ENCODE data around the gene ATP6V0D1.

Gene ATP6V0D1

DNA sequence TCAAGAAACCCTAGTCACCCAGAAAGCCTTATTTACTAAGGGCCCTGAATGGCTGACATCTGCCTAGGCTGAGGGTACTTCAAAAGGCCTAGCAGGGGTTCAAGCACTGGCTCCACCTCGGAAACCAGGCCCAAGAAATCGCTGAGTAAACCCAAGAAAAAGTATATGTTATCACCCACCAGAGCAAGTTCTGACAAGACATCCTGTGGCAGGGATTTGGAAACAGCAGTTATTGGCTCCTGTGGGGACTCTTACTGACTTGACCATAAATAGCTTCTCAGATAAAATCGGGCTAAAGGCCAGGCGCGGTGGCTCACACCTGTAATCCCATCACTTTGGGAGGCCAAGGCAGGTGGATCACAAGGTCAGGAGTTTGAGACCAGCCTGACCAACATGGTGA, 12.2 kb downstream of the ATP6V0D1 start:
- intact Hi-C loops (cut with DNase I): loop anchor here (5.0 to 10.0 kb wide), 3 partner anchors 36 to 194 kb away; partner anchors contain the start of genes HSD11B2, PLEKHG4 and ZDHHC1

DNA sequence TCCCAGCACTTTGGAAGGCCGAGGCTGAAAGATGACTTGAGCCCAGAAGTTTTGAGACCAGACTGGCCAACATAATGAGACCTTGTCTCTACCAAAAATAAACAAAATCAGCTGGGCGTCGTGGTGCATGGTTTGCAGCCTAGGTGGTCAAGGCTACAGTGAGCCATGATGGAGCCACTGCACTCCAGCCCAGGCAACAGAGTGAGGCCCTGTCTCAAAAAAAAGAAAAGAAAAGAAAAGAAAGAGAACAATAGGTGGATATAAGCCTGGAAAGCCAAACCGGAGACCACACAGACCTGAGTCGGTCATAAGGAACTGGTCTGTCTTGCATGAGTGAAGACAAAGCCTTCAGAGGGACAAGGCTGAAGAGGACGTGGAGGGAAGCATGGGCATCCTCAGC, 14.4 kb downstream of the ATP6V0D1 start:
- intact Hi-C loops (cut with DNase I): loop anchor here (5.0 to 10.0 kb wide), 3 partner anchors 34 to 192 kb away; partner anchors contain the start of genes HSD11B2, PLEKHG4 and ZDHHC1
- DNase-seq: no peak

More for the DNA sequence above, 12.2 kb downstream of the ATP6V0D1 start:
- DNase-seq: no peak

GRCh38 chr16:67464565-67464964, 16.4 kb downstream of the ATP6V0D1 start:
- intact Hi-C loops (cut with DNase I): loop anchor here (10.0 kb wide), 2 partner anchors 50 to 190 kb away; partner anchors contain the start of genes PLEKHG4 and ZDHHC1
- peak in 3 of 10 donors; percentile 31 to 41 (median 31) for DNase-seq

DNA sequence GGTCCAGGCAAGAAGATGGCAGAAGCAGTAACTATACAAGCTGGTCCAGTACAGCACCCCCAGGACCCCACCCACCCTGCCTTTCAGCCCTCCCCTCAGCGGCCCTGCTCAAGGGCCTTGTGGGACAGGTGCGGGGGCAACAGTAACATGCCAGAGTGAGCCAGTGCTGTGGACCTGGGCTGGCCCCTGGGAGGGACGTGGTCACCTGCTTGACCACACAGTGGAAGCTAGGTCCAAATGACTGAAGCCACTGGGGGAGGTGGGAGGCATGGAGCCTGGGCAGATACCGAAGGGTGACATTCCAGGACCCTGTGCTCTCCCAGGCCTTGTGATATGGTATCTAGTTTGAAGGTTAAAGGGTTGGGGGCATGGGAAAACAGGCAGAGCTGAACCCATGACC, 17.3 kb downstream of the ATP6V0D1 start:
- no peak for DNase-seq
- intact Hi-C loops (cut with DNase I): loop anchor here (10.0 kb wide), 2 partner anchors 49 to 189 kb away; partner anchors contain the start of genes PLEKHG4 and ZDHHC1

- intact Hi-C loops (cut with DNase I): loop anchor here (10.0 kb wide), 2 partner anchors 48 to 188 kb away; partner anchors contain the start of genes PLEKHG4 and ZDHHC1
- no peak for DNase-seq
Measured at GRCh38 chr16:67463059-67463458, 17.9 kb downstream of the ATP6V0D1 start.

DNA sequence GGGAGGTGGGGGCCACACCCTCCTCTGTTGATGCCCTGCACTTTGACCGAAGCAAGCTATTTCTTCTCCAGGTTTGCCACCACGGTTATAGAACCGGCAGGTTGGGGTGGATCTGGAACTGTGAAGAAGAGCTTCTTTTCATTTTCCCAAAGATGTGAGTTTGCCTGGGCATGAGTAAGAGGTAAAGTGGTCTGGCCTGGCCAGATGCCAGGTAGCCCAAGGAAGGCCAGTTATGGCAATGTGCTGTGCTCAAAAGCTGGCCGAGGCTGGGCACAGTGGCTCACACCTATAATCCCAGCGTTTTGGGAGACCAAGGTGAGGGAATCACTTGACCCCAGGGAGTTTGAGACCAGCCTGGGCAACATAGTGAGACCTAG, 18.7 kb downstream of the ATP6V0D1 start:
- DNase-seq: peak in 1 of 10 donors; percentile 39
- intact Hi-C loops (cut with DNase I): loop anchor here (10.0 kb wide), 2 partner anchors 47 to 187 kb away; partner anchors contain the start of genes PLEKHG4 and ZDHHC1

DNA sequence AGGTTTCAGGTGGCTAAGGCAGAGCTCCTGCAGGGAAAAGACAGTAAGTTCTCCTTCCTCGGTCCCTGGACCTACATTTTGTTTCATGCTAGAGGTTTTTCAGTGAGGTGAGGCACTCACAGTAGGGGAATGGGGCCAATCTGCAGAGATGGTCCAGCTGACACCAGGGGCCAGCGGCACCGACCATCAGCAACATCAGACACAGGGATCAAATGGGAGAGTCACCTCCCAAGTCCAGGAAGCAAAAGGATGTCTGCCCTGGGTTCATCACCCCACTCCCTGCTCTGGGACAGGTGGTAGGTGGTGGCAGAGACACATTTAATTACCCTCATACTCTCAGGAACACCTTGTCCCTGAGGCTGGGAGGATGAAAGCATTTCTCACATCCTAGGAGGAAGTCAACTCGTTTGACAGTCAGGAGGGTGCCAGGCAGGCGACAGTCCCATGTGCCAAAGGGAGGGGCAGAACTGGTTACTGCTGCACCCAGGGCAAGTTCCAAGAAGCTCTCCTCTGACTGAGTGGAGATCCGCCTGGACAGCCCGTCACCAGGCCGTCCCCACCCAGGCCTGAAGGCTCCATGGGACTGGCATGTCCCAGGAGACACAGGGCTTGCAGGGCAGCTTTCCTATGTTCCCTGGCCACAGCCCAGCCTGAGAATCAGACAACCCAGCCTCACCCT, 19.2 kb downstream of the ATP6V0D1 start:
- DNase-seq: no peak
- intact Hi-C loops (cut with DNase I): loop anchor here (10.0 kb wide), 2 partner anchors 47 to 187 kb away; partner anchors contain the start of genes PLEKHG4 and ZDHHC1

DNA sequence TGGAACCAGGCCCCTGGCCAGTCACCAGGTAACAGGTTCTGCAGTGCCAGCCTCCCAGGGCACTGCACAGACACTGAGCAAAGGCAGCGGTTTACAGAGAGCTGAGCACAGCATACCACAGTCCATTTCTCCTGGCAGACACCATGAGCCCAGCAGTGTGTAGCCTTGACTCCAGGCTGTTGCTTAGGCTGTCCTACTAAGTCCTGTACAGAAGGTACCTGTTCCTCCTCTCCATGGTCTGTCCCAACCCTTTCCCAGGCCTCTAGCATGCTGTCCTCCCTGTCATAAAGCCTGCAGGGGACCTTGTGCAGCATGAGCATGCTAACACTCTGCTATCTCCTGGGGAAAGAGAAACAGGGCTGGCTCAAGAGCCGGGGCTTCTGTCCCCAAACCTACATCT, 20.0 kb downstream of the ATP6V0D1 start:
- no peak for DNase-seq
- intact Hi-C loops (cut with DNase I): loop anchor here (10.0 kb wide), 2 partner anchors 46 to 186 kb away; partner anchors contain the start of genes PLEKHG4 and ZDHHC1

- intact Hi-C loops (cut with DNase I): loop anchor here (10.0 kb wide), 2 partner anchors 45 to 185 kb away; partner anchors contain the start of genes PLEKHG4 and ZDHHC1
- DNase-seq: no peak
Measured at GRCh38 chr16:67460168-67460567, 20.8 kb downstream of the ATP6V0D1 start.

DNA sequence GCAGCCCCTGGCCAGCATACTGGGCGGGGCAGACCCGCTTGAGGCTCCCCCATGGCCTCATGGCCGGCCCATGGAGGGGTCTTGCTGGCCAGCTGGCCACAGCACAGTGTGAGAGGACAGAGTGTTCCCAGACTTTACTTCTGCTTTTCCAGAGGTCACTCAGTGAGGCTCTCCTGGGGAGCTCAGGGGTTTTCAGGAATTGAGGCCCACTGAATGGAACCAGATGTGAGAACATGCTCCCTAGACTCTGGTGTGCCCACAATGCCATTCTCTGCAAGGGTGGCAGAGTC, 21.2 kb downstream of the ATP6V0D1 start:
- DNase-seq: no peak
- intact Hi-C loops (cut with DNase I): loop anchor here (10.0 kb wide), 2 partner anchors 45 to 185 kb away; partner anchors contain the start of genes PLEKHG4 and ZDHHC1

DNA sequence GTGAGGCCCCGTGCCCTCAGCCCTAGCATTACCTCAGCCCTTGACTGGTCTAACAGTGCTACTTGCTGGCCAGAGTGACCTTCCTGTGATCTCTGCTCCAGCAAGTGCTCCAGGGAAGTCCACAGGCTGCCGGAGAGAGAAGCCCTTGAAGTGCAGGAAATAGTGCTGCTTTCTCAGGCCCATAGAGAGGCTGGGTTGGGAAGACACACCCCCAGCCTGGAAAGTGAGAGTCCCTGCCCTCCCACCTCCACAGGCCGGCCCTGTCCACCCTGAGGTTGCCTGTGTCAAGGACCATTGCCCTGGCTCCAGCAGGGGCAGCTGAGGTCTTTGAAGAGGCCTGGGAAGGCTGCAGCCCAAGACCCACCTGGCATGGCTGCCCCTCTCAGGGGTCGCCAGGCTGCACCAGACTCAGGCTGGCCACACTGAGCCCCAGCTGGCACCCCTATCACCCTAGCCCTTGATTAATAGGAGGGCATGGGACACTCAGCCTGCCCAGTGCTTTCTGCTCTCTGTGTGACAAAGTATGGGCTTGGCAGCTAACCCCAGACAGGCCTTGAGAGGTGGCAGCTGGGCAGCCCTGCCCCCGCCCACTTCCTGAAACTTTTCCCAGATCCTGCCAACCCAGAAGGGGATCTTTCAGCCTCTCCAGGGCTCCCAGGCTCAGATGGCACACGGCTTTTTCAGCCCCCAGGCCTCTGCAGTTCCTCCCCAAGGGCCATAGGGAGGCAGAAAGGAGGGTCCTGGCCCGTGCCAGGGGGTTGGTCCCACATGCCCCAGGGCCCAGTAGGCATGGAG, 21.7 kb downstream of the ATP6V0D1 start:
- peak in 1 of 10 donors; percentile 30 for DNase-seq
- intact Hi-C loops (cut with DNase I): no loop called here

DNA sequence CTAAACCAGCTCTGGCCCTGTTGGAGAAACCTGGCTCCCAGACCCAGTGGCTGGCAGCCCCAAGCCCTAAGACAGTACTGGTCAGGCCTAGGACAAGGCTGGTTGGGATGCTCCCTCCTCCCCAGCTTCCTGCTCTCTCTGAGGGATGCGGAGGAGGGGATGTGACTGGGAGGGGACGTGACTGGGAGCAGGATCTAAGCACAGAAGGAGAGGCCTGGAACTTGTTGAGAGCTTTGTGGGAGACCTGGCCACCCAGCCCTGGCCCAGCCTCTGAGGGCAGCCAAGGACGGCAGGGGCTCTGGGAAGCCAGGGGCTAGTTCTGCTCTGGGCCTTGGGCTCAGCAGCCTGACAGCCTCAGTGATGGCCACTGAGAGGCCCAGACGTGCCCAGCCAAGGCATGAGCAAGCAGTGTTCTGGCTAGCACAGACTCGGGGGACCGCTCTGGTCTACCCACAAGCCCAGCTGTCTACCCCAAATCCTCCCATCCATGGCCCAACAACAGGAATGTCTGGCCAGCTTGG, 22.8 kb downstream of the ATP6V0D1 start:
- intact Hi-C loops (cut with DNase I): no loop called here
- peak in 1 of 10 donors; percentile 71 for DNase-seq

- intact Hi-C loops (cut with DNase I): no loop called here
- DNase-seq: no peak
Measured at GRCh38 chr16:67457611-67458010, 23.3 kb downstream of the ATP6V0D1 start.

GRCh38 chr16:67456391-67457081, 24.4 kb downstream of the ATP6V0D1 start:
- intact Hi-C loops (cut with DNase I): no loop called here
- peak in 7 of 10 donors; percentile 34 to 91 (median 62) for DNase-seq

DNA sequence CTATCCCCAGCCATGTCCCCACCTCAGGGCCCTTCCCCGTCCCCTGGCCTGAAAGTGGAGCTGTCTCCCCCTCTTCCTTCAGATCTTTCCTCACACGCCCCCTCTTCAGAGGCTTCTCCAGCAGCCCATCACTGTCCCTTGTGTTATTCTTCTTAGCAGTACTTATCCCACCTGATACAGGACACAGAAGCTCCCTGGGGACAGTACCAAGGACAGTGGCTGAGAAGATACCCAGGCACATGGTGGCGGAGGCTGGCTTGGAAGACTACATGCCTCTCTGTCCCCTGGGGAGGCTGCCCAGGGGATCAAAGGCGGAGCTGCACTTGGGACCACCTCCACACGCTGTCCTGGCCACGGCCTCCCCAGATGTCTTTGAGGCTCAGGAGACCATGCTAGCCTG, 26.1 kb downstream of the ATP6V0D1 start:
- no peak for DNase-seq
- intact Hi-C loops (cut with DNase I): no loop called here

DNA sequence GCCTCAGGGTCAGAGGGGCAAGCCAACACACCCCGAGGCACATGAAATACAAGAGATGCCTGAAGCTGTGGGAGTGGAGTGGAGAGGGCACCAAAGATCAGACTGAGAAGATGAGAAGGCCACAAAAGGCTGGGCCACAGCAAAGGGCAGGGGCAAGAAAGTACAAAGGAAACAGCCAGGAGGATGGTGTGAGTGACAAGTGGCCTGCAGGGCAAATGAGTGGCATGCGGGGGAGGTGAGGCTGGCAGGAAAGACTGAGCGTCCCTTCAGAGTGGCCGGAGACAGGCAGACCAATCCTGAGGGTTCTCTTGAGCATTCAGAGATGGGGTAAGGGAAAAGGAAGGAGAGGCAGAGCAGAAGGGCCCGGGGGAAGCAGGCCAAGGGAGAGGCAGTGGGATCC, 26.9 kb downstream of the ATP6V0D1 start:
- DNase-seq: no peak
- intact Hi-C loops (cut with DNase I): no loop called here

- intact Hi-C loops (cut with DNase I): no loop called here
- no peak for DNase-seq
Measured at GRCh38 chr16:67451704-67452435, 29.1 kb downstream of the ATP6V0D1 start.

DNA sequence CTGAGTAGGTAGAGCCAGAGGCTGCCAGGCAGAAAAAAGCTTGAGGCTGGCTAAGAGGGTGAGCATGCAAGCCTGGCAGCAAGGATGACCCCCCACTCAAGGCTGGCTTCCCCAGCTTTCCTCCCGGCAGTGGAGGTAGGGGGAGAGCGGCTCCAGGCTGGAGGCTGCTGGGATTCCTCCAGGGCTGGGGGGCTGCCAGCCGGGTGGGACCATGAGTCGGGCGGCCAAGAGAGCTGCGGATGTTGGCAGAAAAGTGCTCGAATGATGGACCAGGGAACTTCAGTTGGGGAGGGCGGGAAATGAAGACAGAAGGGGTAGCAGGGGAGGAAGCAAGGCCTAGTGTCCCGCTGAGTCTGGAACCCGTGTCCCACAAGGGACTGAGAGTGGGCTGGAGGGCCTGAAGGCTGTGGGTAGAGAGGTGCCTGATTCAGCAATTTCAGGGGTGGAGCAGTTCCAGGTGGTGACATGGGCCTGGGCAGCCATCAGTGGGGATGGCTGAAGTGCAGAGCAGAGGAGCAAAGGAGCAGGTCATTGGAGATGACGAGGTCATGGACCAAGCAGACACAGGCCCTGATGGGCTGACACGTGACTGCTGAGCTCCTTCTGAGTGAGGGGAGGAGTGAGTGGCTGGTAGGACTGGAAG, 29.8 kb downstream of the ATP6V0D1 start:
- DNase-seq: no peak
- intact Hi-C loops (cut with DNase I): no loop called here

GRCh38 chr16:67449739-67450138, 31.2 kb downstream of the ATP6V0D1 start:
- no peak for DNase-seq
- intact Hi-C loops (cut with DNase I): no loop called here

Measured in posterior cingulate gyrus (tissue), 11 donors.